Endothelial cell of umbilical vein (primary cell): ENCODE results near the gene WDR86. TPM values are rescaled to one million over a fixed set of nuclear protein-coding genes. Genes with fewer than 3 reads are reported as not detected.

Experiments
- BruUV-seq: library from RNA; stranded (reverse); fragments of 400-500 nt; replicated peaks from 2 replicates; lab custom pipeline; 2021; lab: Mats Ljungman, UMichigan
- CTCF ChIA-PET: fragments of 300-600, 350-600 bp; sonication (Branson Sonifier 250); formaldehyde crosslinking; loops from one replicate; lab custom pipeline; 2021; ENCODE audit warnings: antibody characterized with exemption, inconsistent platforms; lab: Charles Lee
- POLR2A ChIA-PET: fragments of 300-600, 350-600 bp; sonication (Branson Sonifier 250); formaldehyde crosslinking; loops from one replicate; lab custom pipeline; 2021; ENCODE audit warnings: antibody characterized with exemption, inconsistent platforms; lab: Charles Lee
- DNase-seq: peaks from one replicate; pipeline ENCODE4 v3.0.0-alpha.2; 2011; ENCODE audit warnings: low read depth, low spot score
- FAIRE-seq: peaks from 2 replicates; lab custom pipeline; 2011; peaks lifted over from hg19 to GRCh38; lab: Jason Lieb, UNC
- H2AFZ ChIP-seq: 2 replicates; pipeline ENCODE4 v1.6.0; 2012; ENCODE audit warnings: low read depth, low read length, control low read depth, inconsistent platforms
- H3K27ac ChIP-seq: 2 replicates; pipeline ENCODE4 v1.5.1; 2011; ENCODE audit warnings: low read depth, mild to moderate bottlenecking, control low read depth, low read length, moderate library complexity; ENCODE audit not compliant: insufficient read depth
- H3K27me3 ChIP-seq, 2 experiments: 2 replicates each; pipeline versions ENCODE4 v1.6.0 to v1.6.1; 2011; ENCODE audit warnings: low read length in 2 of 2, mixed read lengths in 1 of 2; ENCODE audit not compliant: control insufficient read depth in 2 of 2, insufficient read depth in 2 of 2
- H3K36me3 ChIP-seq, 2 experiments: 2 replicates in 1 of 2; 3 replicates in 1 of 2; pipeline ENCODE4 v1.5.1; 2011; ENCODE audit warnings: low read length in 2 of 2, mild to moderate bottlenecking in 1 of 2, moderate library complexity in 1 of 2; ENCODE audit not compliant: control insufficient read depth in 2 of 2, insufficient read depth in 2 of 2; ENCODE audit errors: extremely low read depth in 1 of 2
- H3K4me1 ChIP-seq: 3 replicates; pipeline ENCODE4 v1.5.1; 2011; ENCODE audit warnings: mild to moderate bottlenecking, low read length; ENCODE audit not compliant: control insufficient read depth, insufficient read depth; ENCODE audit errors: extremely low read depth
- H3K4me2 ChIP-seq: 2 replicates; pipeline ENCODE4 v1.6.1; 2011; ENCODE audit warnings: low read length, control low read depth, mixed read lengths; ENCODE audit not compliant: insufficient read depth
- H3K4me3 ChIP-seq, 3 experiments: fragments of 200-600 bp in 1 of 3; sonication (generic), shearing (Covaris generic) in 1 of 3; replicated peaks in 1 of 3; 2 replicates each; pipeline ENCODE4 v1.5.1; 2011 to 2016; ENCODE audit warnings: control low read depth in 3 of 3, low read length in 3 of 3, mild to moderate bottlenecking in 2 of 3, inconsistent platforms in 1 of 3, low read depth in 1 of 3, moderate library complexity in 1 of 3; ENCODE audit not compliant: insufficient read depth in 1 of 3
- H3K79me2 ChIP-seq: 2 replicates; pipeline ENCODE4 v1.6.0; 2012; ENCODE audit warnings: low read length, inconsistent platforms; ENCODE audit not compliant: control insufficient read depth, insufficient read depth
- H3K9ac ChIP-seq: replicated peaks from 2 replicates; pipeline ENCODE3; 2011; ENCODE audit warnings: low read length, control low read depth; ENCODE audit not compliant: insufficient read depth; ENCODE audit errors: extremely low read depth
- H3K9me1 ChIP-seq: replicated peaks from 3 replicates; pipeline ENCODE4 v1.6.0; 2011; ENCODE audit warnings: mild to moderate bottlenecking, low read length; ENCODE audit not compliant: control insufficient read depth, insufficient read depth; ENCODE audit errors: extremely low read depth
- H3K9me3 ChIP-seq: replicated peaks from 2 replicates; pipeline ENCODE4 v1.5.1; 2012; ENCODE audit warnings: low read length, inconsistent platforms; ENCODE audit not compliant: control insufficient read depth, insufficient read depth
- H4K20me1 ChIP-seq: replicated peaks from 2 replicates; pipeline ENCODE3; 2011; ENCODE audit warnings: mild to moderate bottlenecking, low read length; ENCODE audit not compliant: control insufficient read depth, insufficient read depth; ENCODE audit errors: extremely low read depth
- GATA2 ChIP-seq: IDR thresholded peaks from 2 replicates; pipeline ENCODE4 v1.7.0; 2011; ENCODE audit warnings: low read depth, mild to moderate bottlenecking, moderate library complexity, mixed read lengths, low read length; ENCODE audit not compliant: insufficient read length, insufficient read depth
- JUN ChIP-seq: IDR thresholded peaks from 2 replicates; pipeline ENCODE4 v1.6.1; 2011; ENCODE audit warnings: borderline replicate concordance, low read depth; ENCODE audit not compliant: insufficient read length, insufficient read depth
- MYC ChIP-seq: IDR thresholded peaks from one replicate; pipeline ENCODE4 v1.6.1; 2011; ENCODE audit warnings: mild to moderate bottlenecking, low read depth, low read length
- POLR2A ChIP-seq: IDR thresholded peaks from 2 replicates; pipeline ENCODE4 v1.6.1; 2012; ENCODE audit warnings: low read depth, mild to moderate bottlenecking, control low read depth, low read length
- POLR2AphosphoS5 ChIP-seq: IDR thresholded peaks from 2 replicates; pipeline ENCODE4 v1.6.1; 2012; ENCODE audit warnings: low read depth, mild to moderate bottlenecking, control low read depth, low read length, moderate library complexity; ENCODE audit not compliant: insufficient read depth
- dilution Hi-C: fragments of 300-500 bp; cut with MboI; formaldehyde crosslinking; loops from one replicate; pipeline ENCODE4 v1.15.0; 2019; ENCODE audit warnings: low sequenced_read_pairs; ENCODE audit not compliant: extremely low pct_ligation_motif_present
- intact Hi-C: fragments of 100-400 bp; cut with micrococcal nuclease; formaldehyde crosslinking; loops from one replicate; pipeline ENCODE4 v1.10.0; 2022
- polyA plus RNA-seq, 4 experiments: library from polyadenylated mRNA; depleted of rRNA in 3 of 4; stranded (reverse) in 3 of 4; unstranded in 1 of 4; fragments of >200 nt; gene quantifications; 2 replicates each; pipeline versions ENCODE4 v1.2.1 to v1.2.3, GENCODE V29; 2011 to 2012; ENCODE audit warnings: missing spikeins in 1 of 4
- total RNA-seq: library from RNA; stranded (reverse); gene quantifications from 2 replicates; pipeline ENCODE4 v1.2.3, GENCODE V29; 2021
- TF ChIP-seq, protein P1 (sequence below): IDR thresholded peaks from 2 replicates; pipeline ENCODE4 v1.6.1; 2011; ENCODE audit not compliant: insufficient read depth, insufficient read length

Gene WDR86
- total and polyA plus RNA-seq, 2 donors (not counting 3 experiments of a cell fraction or from before 2014, with no cell fraction given), result not detected

DNA sequence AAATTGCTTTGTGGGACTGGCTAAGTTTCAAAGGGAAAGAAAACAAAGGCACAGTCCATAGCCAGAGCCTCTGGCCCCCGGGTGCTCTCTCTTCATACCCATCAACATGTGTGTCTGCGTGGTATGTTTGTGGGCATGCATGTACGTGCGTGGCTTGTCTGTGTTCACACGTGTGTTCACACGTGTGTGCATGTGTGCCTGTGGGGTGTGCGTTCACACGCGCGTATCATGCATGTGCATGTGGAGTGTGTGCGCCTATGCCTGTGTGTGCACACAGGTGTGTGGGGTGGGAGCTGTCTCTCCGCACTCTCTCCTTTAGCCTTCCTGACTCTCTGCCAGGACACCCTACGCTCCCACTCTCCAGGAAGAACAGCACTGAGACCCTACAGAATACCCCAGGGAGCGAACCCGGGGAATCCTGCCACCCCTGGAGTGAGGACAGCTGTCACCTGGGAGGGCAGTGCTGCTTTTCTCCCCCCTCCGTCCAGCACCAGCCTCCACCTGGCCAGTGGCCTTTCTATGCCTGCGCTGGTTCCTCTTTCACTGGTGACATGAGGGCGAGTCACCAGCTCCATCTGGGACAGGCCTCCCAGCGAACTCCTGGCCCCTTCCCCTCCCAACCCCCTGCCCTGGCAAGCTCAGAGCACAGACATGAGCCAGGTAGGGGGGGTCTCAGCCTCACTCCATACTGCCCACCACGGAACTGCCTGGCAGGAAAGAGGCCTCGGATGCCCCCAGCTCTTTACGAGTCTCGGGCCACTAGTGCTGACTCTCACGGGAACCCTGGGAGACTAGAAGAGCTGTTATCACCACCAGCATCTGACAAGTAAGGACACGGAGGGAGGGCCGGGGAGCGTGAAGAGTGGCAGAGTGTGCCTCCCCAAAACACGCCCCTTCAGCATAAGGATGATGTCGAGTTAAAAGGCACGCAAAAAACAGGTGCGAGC, 16.5 kb downstream of the WDR86 start:
- no peak for FAIRE-seq
- BruUV-seq, result no TSS peak
- no peaks in the 10 kb centered on the region for H3K36me3 ChIP-seq
- ChIA-PET POLR2A (no interaction called here), CTCF (interaction anchor here (1.2 kb wide), 1 partner anchor 55 kb away, joined by 4 read pairs; no protein-coding TSS in a partner anchor)
- H3K27ac ChIP-seq, result no peak overlapping the region
- no peak overlapping the region for H3K9ac ChIP-seq
- intact Hi-C loops, result no loop called here
- DNase-seq, result no peak
- H3K4me3 ChIP-seq, result no peak overlapping the region
- H3K4me1 ChIP-seq, result no peaks in the 10 kb centered on the region
- H2AFZ ChIP-seq, result no peak overlapping the region
- no peaks in the 10 kb centered on the region for H4K20me1 ChIP-seq
- no peaks in the 10 kb centered on the region for H3K27me3 ChIP-seq
- dilution Hi-C loops, result no loop called here
- H3K79me2 ChIP-seq, result no peaks in the 10 kb centered on the region
- no peaks in the 10 kb centered on the region for H3K9me1 ChIP-seq
- TF ChIP-seq JUN (no peak), POLR2A (no peak), MYC (no peak)
- TF ChIP-seq, protein P1, sequence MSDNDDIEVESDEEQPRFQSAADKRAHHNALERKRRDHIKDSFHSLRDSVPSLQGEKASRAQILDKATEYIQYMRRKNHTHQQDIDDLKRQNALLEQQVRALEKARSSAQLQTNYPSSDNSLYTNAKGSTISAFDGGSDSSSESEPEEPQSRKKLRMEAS, result no peak
- H3K9me3 ChIP-seq, result no peaks in the 10 kb centered on the region
- H3K4me2 ChIP-seq, result no peak overlapping the region

DNA sequence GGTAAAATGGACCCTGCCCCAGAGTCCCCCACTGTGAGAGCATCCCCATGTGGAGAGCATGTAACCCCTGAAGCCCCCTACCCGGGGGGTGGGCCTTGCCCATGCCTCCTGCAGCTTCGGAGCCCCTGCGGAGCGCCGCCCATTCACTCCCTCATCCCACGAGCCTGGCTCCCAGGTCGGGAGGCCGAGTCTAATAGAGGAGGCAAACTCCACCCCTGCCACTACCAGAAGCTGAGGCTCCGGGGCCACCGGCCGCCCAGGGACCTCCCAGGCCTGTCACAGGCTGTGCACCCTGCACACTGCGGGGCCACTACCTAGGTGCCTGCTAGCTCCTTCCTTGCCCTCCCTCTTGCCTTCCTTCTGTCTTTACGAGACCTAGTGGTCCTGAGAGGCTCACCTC, 17.4 kb downstream of the WDR86 start:
- POLR2A ChIA-PET, result no interaction called here
- dilution Hi-C loops, result no loop called here

More for the DNA sequence above, 17.4 kb downstream of the WDR86 start:
- intact Hi-C loops, result no loop called here
- no peak for TF ChIP-seq POLR2AphosphoS5
- no peak for TF ChIP-seq GATA2
- TF ChIP-seq JUN, result no peak
- TF ChIP-seq MYC, result no peak
- Histone ChIP-seq H3K27me3 (no peaks in the 10 kb centered on the region), H3K9me3 (no peaks in the 10 kb centered on the region), H3K9ac (no peak overlapping the region), H3K36me3 (no peaks in the 10 kb centered on the region), H3K9me1 (no peaks in the 10 kb centered on the region), H3K27ac (no peak overlapping the region), H2AFZ (no peak overlapping the region), H4K20me1 (no peaks in the 10 kb centered on the region), H3K4me1 (no peaks in the 10 kb centered on the region), H3K4me3 (no peak overlapping the region), H3K79me2 (no peaks in the 10 kb centered on the region), H3K4me2 (no peak overlapping the region)
- BruUV-seq, result no TSS peak
- DNase-seq (no peak), FAIRE-seq (no peak)
- CTCF ChIA-PET, result no interaction called here
